HEK293T (cell line): ENCODE results near the gene EPS8.

ENCODE experiments used
- CTCF ChIA-PET: fragments of 350-600 bp; formaldehyde crosslinking; extraction: SDS; loops from one replicate; lab custom pipeline; 2021; ENCODE audit warnings: antibody characterized with exemption, inconsistent platforms; lab: Yijun Ruan, JAX
- POLR2A ChIA-PET: fragments of 350-600 bp; formaldehyde crosslinking; extraction: SDS; loops from one replicate; lab custom pipeline; 2020; ENCODE audit warnings: antibody characterized with exemption, inconsistent platforms; lab: Yijun Ruan, JAX
- DNase-seq: peaks from one replicate; pipeline ENCODE4 v3.0.0; 2012; ENCODE audit warnings: mixed read lengths; ENCODE audit errors: extremely low spot score
- ARNT ChIP-seq: fragments of 450-650 bp; IDR thresholded peaks from 2 replicates; pipeline ENCODE4 v1.6.1; 2017; ENCODE audit warnings: mild to moderate bottlenecking
- BHLHE40 ChIP-seq: fragments of 450-650 bp; IDR thresholded peaks from 2 replicates; pipeline ENCODE4 v1.6.1; 2016; ENCODE audit warnings: mild to moderate bottlenecking, moderate library complexity, borderline replicate concordance
- CTBP1 ChIP-seq: fragments of 450-650 bp; IDR thresholded peaks from 2 replicates; pipeline ENCODE4 v1.6.1; 2016; ENCODE audit warnings: borderline replicate concordance
- ELF4 ChIP-seq: fragments of 450-650 bp; IDR thresholded peaks from 2 replicates; pipeline ENCODE4 v1.6.1; 2017; ENCODE audit warnings: antibody characterized with exemption
- FOXA1 ChIP-seq: fragments of 450-650 bp; IDR thresholded peaks from 2 replicates; pipeline ENCODE4 v1.6.1; 2016; ENCODE audit warnings: mild to moderate bottlenecking
- FOXK2 ChIP-seq: fragments of 450-650 bp; IDR thresholded peaks from 2 replicates; pipeline ENCODE4 v1.6.1; 2016; ENCODE audit warnings: mild to moderate bottlenecking
- FOXM1 ChIP-seq: fragments of 450-650 bp; IDR thresholded peaks from 2 replicates; pipeline ENCODE4 v1.6.1; 2017; ENCODE audit warnings: mild to moderate bottlenecking, borderline replicate concordance
- HDGF ChIP-seq: fragments of 450-650 bp; IDR thresholded peaks from 2 replicates; pipeline ENCODE4 v1.6.1; 2017; ENCODE audit warnings: antibody characterized with exemption, borderline replicate concordance
- L3MBTL2 ChIP-seq: fragments of 450-650 bp; conservative IDR thresholded peaks from 2 replicates; pipeline ENCODE4 v1.6.1; 2016; ENCODE audit warnings: mild to moderate bottlenecking
- LEF1 ChIP-seq: fragments of 450-650 bp; IDR thresholded peaks from 2 replicates; pipeline ENCODE4 v1.6.1; 2017; ENCODE audit warnings: mild to moderate bottlenecking, borderline replicate concordance
- NFRKB ChIP-seq: fragments of 450-650 bp; IDR thresholded peaks from 2 replicates; pipeline ENCODE4 v1.6.1; 2016; ENCODE audit warnings: mild to moderate bottlenecking, moderate library complexity
- SP1 ChIP-seq: fragments of 450-650 bp; IDR thresholded peaks from 2 replicates; pipeline ENCODE4 v1.6.1; 2017
- SUZ12 ChIP-seq: fragments of 450-650 bp; IDR thresholded peaks from 2 replicates; pipeline ENCODE4 v1.6.1; 2016; ENCODE audit warnings: mild to moderate bottlenecking
- TARDBP ChIP-seq: fragments of 450-650 bp; IDR thresholded peaks from 2 replicates; pipeline ENCODE4 v1.6.1; 2016
- ZNF384 ChIP-seq: fragments of 450-650 bp; IDR thresholded peaks from 2 replicates; pipeline ENCODE4 v1.6.1; 2016
- TF ChIP-seq, protein P1 (sequence below): fragments of 450-650 bp; IDR thresholded peaks from 2 replicates; pipeline ENCODE4 v1.6.1; 2016

EPS8 gene

DNA sequence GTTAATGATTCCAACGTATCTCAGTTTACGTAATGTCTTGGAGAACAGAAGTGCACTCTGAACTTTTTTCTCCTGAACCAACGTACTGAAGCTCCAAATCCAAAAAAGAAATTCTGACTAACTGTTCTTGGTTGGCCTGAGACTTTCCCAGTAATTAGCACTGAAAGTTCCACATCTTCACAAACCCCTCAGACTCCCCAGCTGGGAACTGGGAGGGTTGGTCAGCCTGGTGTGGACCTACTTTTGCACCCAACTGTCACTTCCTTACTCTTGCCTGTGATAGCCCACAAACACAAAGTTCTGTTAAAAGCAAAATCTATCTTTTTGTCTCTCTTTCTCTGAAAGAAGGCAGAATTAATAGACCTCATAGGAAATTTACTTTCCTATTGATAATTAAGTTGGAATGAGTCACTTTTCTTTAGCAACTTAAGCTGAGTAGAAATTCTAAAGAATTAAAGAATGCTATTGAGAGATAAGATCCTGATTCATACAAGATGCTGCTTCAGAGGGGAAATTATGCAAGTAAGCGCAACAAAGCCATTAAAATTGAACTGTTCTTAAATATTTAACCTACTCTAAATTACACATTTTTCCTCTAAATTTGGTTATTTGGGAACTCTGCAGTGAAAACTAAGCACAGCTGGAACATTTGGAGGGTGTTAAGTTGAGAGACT, 155.0 kb downstream of the EPS8 start:
- TF ChIP-seq FOXA1 = no peak
- no peak for TF ChIP-seq BHLHE40
- no peak for TF ChIP-seq FOXK2
- TF ChIP-seq, protein P1, sequence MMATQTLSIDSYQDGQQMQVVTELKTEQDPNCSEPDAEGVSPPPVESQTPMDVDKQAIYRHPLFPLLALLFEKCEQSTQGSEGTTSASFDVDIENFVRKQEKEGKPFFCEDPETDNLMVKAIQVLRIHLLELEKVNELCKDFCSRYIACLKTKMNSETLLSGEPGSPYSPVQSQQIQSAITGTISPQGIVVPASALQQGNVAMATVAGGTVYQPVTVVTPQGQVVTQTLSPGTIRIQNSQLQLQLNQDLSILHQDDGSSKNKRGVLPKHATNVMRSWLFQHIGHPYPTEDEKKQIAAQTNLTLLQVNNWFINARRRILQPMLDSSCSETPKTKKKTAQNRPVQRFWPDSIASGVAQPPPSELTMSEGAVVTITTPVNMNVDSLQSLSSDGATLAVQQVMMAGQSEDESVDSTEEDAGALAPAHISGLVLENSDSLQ = no peak
- no peak for TF ChIP-seq L3MBTL2
- TF ChIP-seq FOXM1 = no peak
- no peak for TF ChIP-seq ARNT
- TF ChIP-seq SUZ12 = no peak
- TF ChIP-seq LEF1 = no peak
- no peak for TF ChIP-seq HDGF
- no peak for TF ChIP-seq CTBP1
- no peak for TF ChIP-seq TARDBP
- no peak for TF ChIP-seq ELF4
- TF ChIP-seq SP1 = no peak
- no peak for TF ChIP-seq NFRKB
- TF ChIP-seq ZNF384 = no peak
- POLR2A ChIA-PET = no interaction called here
- no peak for DNase-seq
- CTCF ChIA-PET = interaction anchor here (0.6 kb wide), 1 partner anchor 165 kb away, joined by 3 read pairs; no protein-coding TSS in a partner anchor

DNA sequence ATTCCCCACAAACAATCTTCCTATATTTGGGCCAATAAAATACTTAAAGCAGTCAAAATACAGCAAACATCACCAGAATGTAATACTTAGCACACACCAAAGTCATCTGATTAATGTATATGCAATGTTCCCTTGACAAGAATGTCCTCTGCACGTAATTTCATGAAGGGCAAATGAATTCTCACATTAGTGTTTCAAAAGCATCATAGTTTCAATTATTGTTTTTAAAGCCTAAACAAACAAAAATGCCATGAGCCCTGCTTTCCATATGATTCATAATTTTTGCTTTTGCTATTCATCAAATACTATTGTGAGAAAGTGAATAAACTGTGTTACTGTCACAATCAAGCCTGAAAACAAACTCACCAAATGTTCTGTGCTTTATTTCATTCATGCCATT, 156.0 kb downstream of the EPS8 start:
- ChIA-PET POLR2A (no interaction called here), CTCF (no interaction called here)
- TF ChIP-seq HDGF (no peak), TARDBP (no peak), FOXA1 (no peak), FOXK2 (no peak), CTBP1 (no peak), SUZ12 (no peak), ELF4 (no peak), FOXM1 (no peak), SP1 (no peak), ARNT (no peak)
- TF ChIP-seq, protein P1 = no peak
- DNase-seq = no peak

DNA sequence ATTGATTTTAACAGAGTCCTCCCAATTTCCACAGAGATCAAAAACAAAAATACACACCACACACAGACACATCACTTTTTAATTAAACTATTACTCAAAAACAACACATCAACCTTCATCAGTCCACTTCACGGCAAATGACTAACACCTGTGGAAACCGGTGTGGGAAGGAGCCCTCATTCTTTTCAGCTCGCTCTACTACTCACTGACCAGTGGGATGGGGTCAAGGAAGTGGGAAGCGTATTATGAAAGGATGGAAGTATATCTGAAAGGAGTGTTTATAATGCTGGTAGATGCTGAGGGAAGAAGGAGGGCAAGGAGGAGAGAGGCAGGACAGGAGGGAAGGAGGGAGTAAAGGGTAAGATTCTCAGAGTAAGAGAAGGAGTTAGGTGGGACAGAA, 156.5 kb downstream of the EPS8 start:
- POLR2A ChIA-PET = no interaction called here
- TF ChIP-seq, protein P1 = no peak
- TF ChIP-seq TARDBP (no peak), LEF1 (no peak), ARNT (no peak), HDGF (no peak), FOXM1 (no peak), ELF4 (no peak), SUZ12 (no peak), NFRKB (no peak), CTBP1 (no peak), ZNF384 (no peak), FOXA1 (no peak), SP1 (no peak)
- no peak for DNase-seq

DNA sequence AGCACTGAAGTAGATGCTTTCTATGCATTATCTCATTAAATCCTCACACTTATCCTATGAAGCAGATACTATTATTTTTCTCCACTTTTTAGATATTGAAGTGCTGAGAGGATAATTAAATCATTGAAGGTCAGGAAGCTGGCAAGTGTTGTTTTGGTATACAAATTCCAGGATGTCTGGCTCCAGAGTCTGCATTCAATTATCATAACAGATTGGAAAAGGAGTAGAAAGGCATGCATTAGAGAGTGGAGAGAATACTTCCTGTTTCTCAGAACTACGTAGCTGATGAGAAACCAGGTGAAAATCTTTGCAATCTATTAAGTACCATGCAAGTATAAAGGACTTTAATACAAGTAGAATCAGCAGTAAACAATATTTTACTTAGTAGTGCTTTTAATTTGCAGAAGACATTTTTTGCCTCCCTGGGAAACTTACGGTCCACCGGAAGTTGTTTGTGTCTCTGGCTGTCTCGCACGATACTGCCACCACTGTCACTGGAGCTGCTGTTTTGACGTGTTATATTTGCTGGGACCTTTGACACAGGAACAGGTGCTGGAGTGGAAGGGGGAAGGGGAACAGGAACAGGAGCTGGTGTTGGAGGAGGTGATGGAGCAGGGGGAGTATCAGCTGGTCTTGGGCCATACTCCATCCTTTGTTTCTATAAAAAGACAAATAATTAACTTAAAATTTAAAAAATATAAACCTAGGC, 158.0 kb downstream of the EPS8 start:
- no peak for TF ChIP-seq HDGF
- TF ChIP-seq LEF1 = no peak
- TF ChIP-seq NFRKB = no peak
- TF ChIP-seq ZNF384 = no peak
- no peak for TF ChIP-seq BHLHE40
- no peak for TF ChIP-seq SUZ12
- TF ChIP-seq SP1 = no peak
- no peak for TF ChIP-seq ARNT
- TF ChIP-seq FOXM1 = no peak
- TF ChIP-seq FOXA1 = no peak
- no peak for TF ChIP-seq L3MBTL2
- no peak for TF ChIP-seq FOXK2
- no peak for TF ChIP-seq CTBP1
- TF ChIP-seq ELF4 = no peak
- TF ChIP-seq, protein P1 = no peak
- TF ChIP-seq TARDBP = no peak
- ChIA-PET POLR2A (no interaction called here), CTCF (no interaction called here)
- DNase-seq = no peak

More for the DNA sequence above, 156.5 kb downstream of the EPS8 start:
- CTCF ChIA-PET = no interaction called here

DNA sequence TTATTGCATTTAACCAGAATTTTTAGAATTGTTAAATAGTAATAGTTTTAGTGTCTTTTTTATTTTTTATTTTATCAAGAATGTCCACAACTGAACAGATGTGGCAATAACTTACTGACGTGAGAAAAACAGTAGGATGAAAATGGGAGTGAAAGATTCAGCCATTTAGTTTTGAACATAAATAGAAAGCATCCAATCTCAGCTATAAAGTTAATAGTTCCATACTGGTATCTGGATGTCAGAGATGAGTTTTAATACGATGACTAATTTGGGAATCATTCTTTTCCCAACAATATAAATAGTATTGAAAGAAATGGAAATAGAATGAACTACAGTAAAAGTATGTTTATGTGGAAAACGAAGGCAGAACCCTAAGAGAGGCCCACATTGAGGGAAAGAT, 159.4 kb downstream of the EPS8 start:
- TF ChIP-seq FOXA1 = no peak
- no peak for TF ChIP-seq SP1
- TF ChIP-seq SUZ12 = no peak
- TF ChIP-seq, protein P1 = no peak
- no peak for TF ChIP-seq HDGF
- no peak for DNase-seq
- POLR2A ChIA-PET = no interaction called here
- CTCF ChIA-PET = no interaction called here
